GM12878 (cell line): ENCODE measurements around the gene RBM48. TPM values are rescaled to one million over a fixed set of nuclear protein-coding genes. Genes with fewer than 3 reads are reported as not detected.

Source experiments
- ATAC-seq: fragments of 200-7000 bp; cut with Tn5 transposase; 3 replicates; pipeline ENCODE4 v1.9.1; 2020; ENCODE audit warnings: mild to moderate bottlenecking, moderate library complexity
- BruUV-seq: library from RNA; stranded (reverse); fragments of 400-500 nt; replicated peaks from 2 replicates; lab custom pipeline; 2021; lab: Mats Ljungman, UMichigan
- CTCF ChIA-PET: fragments of 300-600 bp; sonication (Branson Sonifier 250); formaldehyde crosslinking; extraction: SDS; loops from one replicate; lab custom pipeline; 2021; ENCODE audit warnings: inconsistent platforms; lab: Yijun Ruan, JAX
- POLR2A ChIA-PET: fragments of 350-600 bp; formaldehyde crosslinking; extraction: SDS; loops from one replicate; lab custom pipeline; 2021; ENCODE audit warnings: inconsistent platforms; lab: Charles Lee
- RAD21 ChIA-PET: fragments of 300-600 bp; sonication (Branson Sonifier 250); formaldehyde crosslinking; loops from one replicate; lab custom pipeline; 2023; ENCODE audit warnings: antibody characterized with exemption; ENCODE audit not compliant: unreplicated experiment; lab: Charles Lee
- SMC1A ChIA-PET: fragments of 300-600 bp; sonication (Branson Sonifier 250); formaldehyde crosslinking; loops from one replicate; lab custom pipeline; 2023; ENCODE audit not compliant: unreplicated experiment, uncharacterized antibody; lab: Charles Lee
- DNase-seq: peaks from one replicate; pipeline ENCODE4 v3.0.0-alpha.2; 2011; ENCODE audit warnings: low read depth, low spot score
- FAIRE-seq: peaks from 3 replicates; lab custom pipeline; 2011; peaks lifted over from hg19 to GRCh38; lab: Jason Lieb, UNC
- H2AFZ ChIP-seq: 2 replicates; pipeline ENCODE4 v1.6.0; 2011; ENCODE audit warnings: low read depth, low read length, control low read depth; ENCODE audit not compliant: control insufficient read depth
- H3K27ac ChIP-seq: 2 replicates; pipeline ENCODE4 v1.5.1; 2011; ENCODE audit warnings: control low read depth; ENCODE audit not compliant: control insufficient read depth, insufficient read depth
- H3K27me3 ChIP-seq, 2 experiments: replicated peaks in 1 of 2; 2 replicates each; pipeline versions ENCODE4 v1.6.0 to v1.6.1; 2011; ENCODE audit warnings: low read length in 1 of 2; ENCODE audit not compliant: control insufficient read depth in 2 of 2, insufficient read depth in 2 of 2
- H3K36me3 ChIP-seq, 2 experiments: 2 replicates each; pipeline ENCODE4 v1.5.1; 2011; ENCODE audit warnings: low read length in 1 of 2; ENCODE audit not compliant: control insufficient read depth in 2 of 2, insufficient read depth in 2 of 2
- H3K4me1 ChIP-seq: 2 replicates; pipeline ENCODE4 v1.6.1; 2011; ENCODE audit warnings: mild to moderate bottlenecking, low read length, moderate library complexity, mixed read lengths; ENCODE audit not compliant: control insufficient read depth, insufficient read depth
- H3K4me2 ChIP-seq: 2 replicates; pipeline ENCODE4 v1.6.0; 2011; ENCODE audit warnings: control low read depth; ENCODE audit not compliant: control insufficient read depth, insufficient read depth
- H3K4me3 ChIP-seq: fragments of 200-600 bp; sonication (generic); 2 replicates; pipeline ENCODE4 v1.5.1; 2016
- H3K79me2 ChIP-seq: 2 replicates; pipeline ENCODE4 v1.6.0; 2011; ENCODE audit warnings: low read length; ENCODE audit not compliant: control insufficient read depth, insufficient read depth
- H3K9ac ChIP-seq: 2 replicates; pipeline ENCODE4 v1.8.0; 2011; ENCODE audit warnings: low read length, control low read depth, mixed read lengths; ENCODE audit not compliant: control insufficient read depth, insufficient read depth
- H3K9me3 ChIP-seq: replicated peaks from 3 replicates; pipeline ENCODE4 v1.5.1; 2011; ENCODE audit warnings: mild to moderate bottlenecking, low read length; ENCODE audit not compliant: control insufficient read depth, insufficient read depth
- H4K20me1 ChIP-seq: 2 replicates; pipeline ENCODE4 v1.6.0; 2011; ENCODE audit not compliant: control insufficient read depth, insufficient read depth
- ATF7 ChIP-seq: fragments of 450-650 bp; IDR thresholded peaks from 2 replicates; pipeline ENCODE4 v1.6.1; 2016; ENCODE audit warnings: low read depth, mild to moderate bottlenecking
- EP300 ChIP-seq, 2 experiments: fragments of 150-350 bp in 1 of 2; IDR thresholded peaks; 2 replicates each; pipeline ENCODE4 v1.6.1; 2011 to 2012; ENCODE audit warnings: low read depth in 2 of 2, low read length in 2 of 2, borderline replicate concordance in 1 of 2, improper control_type of control experiment in 1 of 2, inconsistent platforms in 1 of 2; ENCODE audit not compliant: control insufficient read depth in 1 of 2
- MYB ChIP-seq: fragments of 150-350 bp; IDR thresholded peaks from 2 replicates; pipeline ENCODE4 v1.6.1; 2014; ENCODE audit warnings: mild to moderate bottlenecking, low read depth, low read length, borderline replicate concordance
- NFYA ChIP-seq: IDR thresholded peaks from 2 replicates; pipeline ENCODE4 v1.6.1; 2011; ENCODE audit warnings: low read depth, mild to moderate bottlenecking, low read length, improper control_type of control experiment, borderline replicate concordance
- RAD21 ChIP-seq: IDR thresholded peaks from 2 replicates; pipeline ENCODE4 v1.6.1; 2011; ENCODE audit warnings: mild to moderate bottlenecking, low read depth, low read length, moderate library complexity; ENCODE audit not compliant: insufficient read depth
- RBBP5 ChIP-seq: fragments of 200-600 bp; sonication (generic); conservative IDR thresholded peaks from 2 replicates; pipeline ENCODE4 v1.6.1; 2016
- SMARCA5 ChIP-seq: fragments of 450-650 bp; IDR thresholded peaks from 2 replicates; pipeline ENCODE4 v1.6.1; 2017; ENCODE audit warnings: mild to moderate bottlenecking
- SPI1 ChIP-seq: IDR thresholded peaks from 2 replicates; pipeline ENCODE4 v1.6.1; 2011; ENCODE audit warnings: low read depth, mild to moderate bottlenecking, low read length, moderate library complexity, borderline replicate concordance; ENCODE audit not compliant: insufficient read depth
- TCF12 ChIP-seq: IDR thresholded peaks from 2 replicates; pipeline ENCODE4 v1.6.1; 2011; ENCODE audit warnings: low read depth, mild to moderate bottlenecking, low read length
- YY1 ChIP-seq: IDR thresholded peaks from 2 replicates; pipeline ENCODE4 v1.6.1; 2011; ENCODE audit warnings: low read depth, mild to moderate bottlenecking, low read length
- ZBTB11 ChIP-seq: fragments of 450-650 bp; formaldehyde crosslinking; IDR thresholded peaks from 2 replicates; pipeline ENCODE4 v1.5.0; 2022; ENCODE audit warnings: mild to moderate bottlenecking, missing genetic modification characterization
- WGBS: methylation state at CpG from one replicate; pipeline ENCODE4 v1.1.6; 2016; ENCODE audit warnings: low lambda C conversion rate; ENCODE audit not compliant: insufficient replicate concordance, insufficient coverage; ENCODE audit errors: missing lambda C conversion rate; 5-methylcytosine and 5-hydroxymethylcytosine counted together
- in situ Hi-C: fragments of 300-500 bp; cut with MboI; formaldehyde crosslinking; loops from 9 replicates; pipeline ENCODE4 v1.14.3; 2018; ENCODE audit warnings: mixed read lengths
- intact Hi-C: fragments of 100-400 bp; cut with micrococcal nuclease; formaldehyde crosslinking; loops from one replicate; pipeline ENCODE4 v1.14.2; 2022; ENCODE audit not compliant: unreplicated experiment
- polyA plus RNA-seq, 11 experiments: library from polyadenylated mRNA; depleted of rRNA in 4 of 11; unstranded in 6 of 11; stranded (reverse) in 5 of 11; fragments of >200 nt; fragmentation: Nextera tagmentation in 4 of 11; fragmentation: Illumina TruSeq in 1 of 11; extraction: Ambion mirVana in 4 of 11; extraction: Trizol in 1 of 11; gene quantifications; 1 replicate in 1 of 11; 2 replicates in 10 of 11; pipeline versions ENCODE4 v1.2.1 to v1.2.3, GENCODE V29; 2011 to 2016; ENCODE audit warnings: inconsistent platforms in 2 of 11, missing spikeins in 2 of 11, low read depth in 1 of 11
- total RNA-seq, 4 experiments: library from RNA; depleted of rRNA in 3 of 4; stranded (reverse); fragments of >200 nt in 3 of 4; fragmentation: Illumina TruSeq in 1 of 4; extraction: Trizol in 1 of 4; gene quantifications; 2 replicates each; pipeline versions ENCODE4 v1.2.1 to v1.2.3, GENCODE V29; 2013 to 2021
- TF ChIP-seq, protein P1 (sequence below): fragments of 450-650 bp; IDR thresholded peaks from 2 replicates; pipeline ENCODE4 v1.6.1; 2017; ENCODE audit warnings: antibody characterized with exemption, mild to moderate bottlenecking, moderate library complexity
- TF ChIP-seq, protein P2 (sequence below): fragments of 450-650 bp; IDR thresholded peaks from 2 replicates; pipeline ENCODE4 v1.6.1; 2017; ENCODE audit warnings: borderline replicate concordance

Gene RBM48
- total and polyA plus RNA-seq, 10 of the 15 experiments (the other 5 are each of a cell fraction or from before 2014, with no cell fraction given) = 8.5 to 14.7 (median 11.6) TPM

GRCh38 chr7:92550194-92550593, 21.6 kb downstream of the RBM48 start:
- POLR2A ChIA-PET = interaction anchor here (0.6 kb wide), 1 partner anchor 23 kb away, joined by 3 read pairs; no protein-coding TSS in a partner anchor
- H3K27me3 ChIP-seq = no peaks in the 10 kb centered on the region
- CTCF ChIA-PET = no interaction called here
- no peaks in the 10 kb centered on the region for H3K4me1 ChIP-seq
- H4K20me1 ChIP-seq = no peaks in the 10 kb centered on the region
- intact Hi-C loops = no loop called here
- no peak overlapping the region for H2AFZ ChIP-seq
- no peak overlapping the region for H3K4me2 ChIP-seq
- no peaks in the 10 kb centered on the region for H3K79me2 ChIP-seq
- H3K4me3 ChIP-seq = no peak overlapping the region
- ATAC-seq (no peak), DNase-seq (no peak), FAIRE-seq (no peak)
- no peak overlapping the region for H3K27ac ChIP-seq
- H3K9ac ChIP-seq = no peak overlapping the region
- RAD21 ChIA-PET = no interaction called here
- SMC1A ChIA-PET = no interaction called here
- H3K9me3 ChIP-seq = no peaks in the 10 kb centered on the region
- TF ChIP-seq ZBTB11 (CRISPR knock-in tag) (no peak), EP300 (IDR thresholded peaks at IDR 0.05; ENCODE audit: borderline replicate concordance in 1 of 2, control insufficient read depth in 1 of 2, low read depth in 2 of 2, low read length in 2 of 2) (no peak), SMARCA5 (no peak), ATF7 (no peak), TCF12 (no peak), NFYA (no peak), YY1 (no peak), MYB (no peak), SPI1 (no peak), RAD21 (no peak), RBBP5 (no peak)
- TF ChIP-seq, protein P1, sequence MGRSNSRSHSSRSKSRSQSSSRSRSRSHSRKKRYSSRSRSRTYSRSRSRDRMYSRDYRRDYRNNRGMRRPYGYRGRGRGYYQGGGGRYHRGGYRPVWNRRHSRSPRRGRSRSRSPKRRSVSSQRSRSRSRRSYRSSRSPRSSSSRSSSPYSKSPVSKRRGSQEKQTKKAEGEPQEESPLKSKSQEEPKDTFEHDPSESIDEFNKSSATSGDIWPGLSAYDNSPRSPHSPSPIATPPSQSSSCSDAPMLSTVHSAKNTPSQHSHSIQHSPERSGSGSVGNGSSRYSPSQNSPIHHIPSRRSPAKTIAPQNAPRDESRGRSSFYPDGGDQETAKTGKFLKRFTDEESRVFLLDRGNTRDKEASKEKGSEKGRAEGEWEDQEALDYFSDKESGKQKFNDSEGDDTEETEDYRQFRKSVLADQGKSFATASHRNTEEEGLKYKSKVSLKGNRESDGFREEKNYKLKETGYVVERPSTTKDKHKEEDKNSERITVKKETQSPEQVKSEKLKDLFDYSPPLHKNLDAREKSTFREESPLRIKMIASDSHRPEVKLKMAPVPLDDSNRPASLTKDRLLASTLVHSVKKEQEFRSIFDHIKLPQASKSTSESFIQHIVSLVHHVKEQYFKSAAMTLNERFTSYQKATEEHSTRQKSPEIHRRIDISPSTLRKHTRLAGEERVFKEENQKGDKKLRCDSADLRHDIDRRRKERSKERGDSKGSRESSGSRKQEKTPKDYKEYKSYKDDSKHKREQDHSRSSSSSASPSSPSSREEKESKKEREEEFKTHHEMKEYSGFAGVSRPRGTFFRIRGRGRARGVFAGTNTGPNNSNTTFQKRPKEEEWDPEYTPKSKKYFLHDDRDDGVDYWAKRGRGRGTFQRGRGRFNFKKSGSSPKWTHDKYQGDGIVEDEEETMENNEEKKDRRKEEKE = no peak
- TF ChIP-seq, protein P2, sequence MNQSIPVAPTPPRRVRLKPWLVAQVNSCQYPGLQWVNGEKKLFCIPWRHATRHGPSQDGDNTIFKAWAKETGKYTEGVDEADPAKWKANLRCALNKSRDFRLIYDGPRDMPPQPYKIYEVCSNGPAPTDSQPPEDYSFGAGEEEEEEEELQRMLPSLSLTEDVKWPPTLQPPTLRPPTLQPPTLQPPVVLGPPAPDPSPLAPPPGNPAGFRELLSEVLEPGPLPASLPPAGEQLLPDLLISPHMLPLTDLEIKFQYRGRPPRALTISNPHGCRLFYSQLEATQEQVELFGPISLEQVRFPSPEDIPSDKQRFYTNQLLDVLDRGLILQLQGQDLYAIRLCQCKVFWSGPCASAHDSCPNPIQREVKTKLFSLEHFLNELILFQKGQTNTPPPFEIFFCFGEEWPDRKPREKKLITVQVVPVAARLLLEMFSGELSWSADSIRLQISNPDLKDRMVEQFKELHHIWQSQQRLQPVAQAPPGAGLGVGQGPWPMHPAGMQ = no peak
- TF ChIP-seq, all 136 proteins: peak for 0
- H3K36me3 ChIP-seq = no peaks in the 10 kb centered on the region
- in situ Hi-C loops = no loop called here
- no TSS peak for BruUV-seq
- 77% methylated on average over 4 of the region's 4 CpGs for WGBS
